Tibial nerve (tissue), 4 donors: ENCODE measurements around the gene ATP4A.

Experiments used
- CTCF ChIP-seq, 5 experiments: fragments of 200-600 bp in 3 of 5; fragments of 450-650 bp in 2 of 5; sonication (generic) in 3 of 5; IDR thresholded peaks; one replicate each; pipeline ENCODE4 v1.5.1; 2016 to 2019; ENCODE audit warnings: antibody characterized with exemption in 5 of 5, mild to moderate bottlenecking in 3 of 5, moderate library complexity in 2 of 5
- EP300 ChIP-seq, 2 donors: sonication (generic); formaldehyde crosslinking; IDR thresholded peaks; one replicate each; pipeline ENCODE4 v1.6.1; 2017; ENCODE audit warnings: antibody characterized with exemption in 2 of 2, mild to moderate bottlenecking in 1 of 2
- POLR2A ChIP-seq, 2 donors: fragments of 450-650 bp; IDR thresholded peaks; one replicate each; pipeline ENCODE4 v1.6.1; 2017; ENCODE audit warnings: antibody characterized with exemption in 2 of 2, mild to moderate bottlenecking in 2 of 2, moderate library complexity in 2 of 2

- TF ChIP-seq CTCF (IDR thresholded peaks at IDR 0.05) (no peak), POLR2A (IDR thresholded peaks at IDR 0.05) (no peak), EP300 (IDR thresholded peaks at IDR 0.05) (no peak)
These were observed 4.2 kb downstream of the ATP4A start for GRCh38 chr19:35559281-35559659.
